GM18907 (cell line): Measurements from ENCODE around the gene NRP1.
"Not testable (repeated sequence)": the region's sequence is repeated elsewhere in the genome, so short reads cannot be mapped to it uniquely, and the experiment has no call there.

Experiments used
- ATAC-seq: cut with Tn5 transposase; IDR thresholded peaks from one replicate; pipeline ENCODE4 v1.9.1; 2021; ENCODE audit warnings: mild to moderate bottlenecking, moderate library complexity; ENCODE audit not compliant: unreplicated experiment

NRP1 gene

DNA sequence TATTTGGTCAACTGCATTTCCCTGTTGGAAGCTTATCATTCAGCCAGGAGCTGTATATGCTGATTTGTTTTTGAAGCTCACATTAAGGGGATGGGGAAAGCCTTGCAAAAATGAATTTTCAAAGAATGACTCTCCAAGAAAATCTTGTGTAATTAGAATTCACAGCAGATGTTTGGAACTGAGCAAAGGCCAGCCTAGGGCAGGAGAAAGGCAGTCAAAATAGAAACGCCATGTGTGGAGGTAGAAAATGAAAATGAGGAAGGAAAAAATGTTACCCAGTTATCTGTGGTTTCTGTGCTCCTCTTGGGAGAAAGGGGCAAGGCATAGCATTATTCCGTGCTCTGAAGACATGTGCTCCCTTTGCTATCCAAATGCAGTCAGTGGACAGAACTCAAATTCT is 93.5 kb downstream of the NRP1 start:
- ATAC-seq, result no peak

GRCh38 chr10:33240258-33240657 is 94.2 kb downstream of the NRP1 start:
- ATAC-seq, result no peak

- ATAC-seq, result no peak
Measured at GRCh38 chr10:33239257-33239656, 95.2 kb downstream of the NRP1 start.

DNA sequence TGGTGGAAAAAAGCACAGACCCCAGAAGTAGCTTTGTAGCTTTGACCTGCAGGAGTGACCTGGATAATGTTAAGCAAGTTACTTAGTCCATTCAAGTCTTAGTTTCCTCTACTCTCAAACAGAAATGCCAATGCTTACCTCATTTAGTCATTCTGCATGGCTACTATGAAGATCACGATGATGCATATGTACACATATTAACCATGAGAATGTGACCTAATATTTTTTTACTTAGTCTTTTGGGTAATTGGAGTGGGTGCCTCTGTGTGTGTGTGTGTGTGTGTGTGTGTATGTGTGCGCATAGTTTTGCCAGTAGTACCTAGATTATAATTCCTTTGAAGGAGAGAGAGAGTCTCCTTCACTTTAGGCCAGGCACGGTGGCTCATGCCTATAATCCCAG is 95.8 kb downstream of the NRP1 start:
- ATAC-seq, result no peak

GRCh38 chr10:33237736-33238624 is 96.5 kb downstream of the NRP1 start:
- no peak for ATAC-seq

DNA sequence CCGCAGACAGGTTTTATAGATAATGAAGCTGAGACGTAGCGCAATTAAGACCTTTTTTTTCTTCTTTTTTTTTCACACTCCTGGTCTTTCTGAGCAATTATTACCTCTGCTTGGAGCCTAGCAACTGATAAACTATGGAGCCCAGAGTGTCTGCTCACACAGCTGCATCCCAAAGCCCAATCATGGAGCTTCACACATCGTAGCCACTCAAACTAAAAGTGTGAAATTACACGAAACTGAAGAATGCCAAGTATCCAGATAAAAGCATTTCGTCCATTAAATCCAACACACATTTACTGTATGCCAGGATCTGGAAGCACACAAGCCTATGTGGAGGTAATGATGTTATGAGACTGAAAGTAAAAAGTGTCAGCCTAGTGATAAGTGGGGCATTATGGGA is 97.6 kb downstream of the NRP1 start:
- ATAC-seq, result no peak

DNA sequence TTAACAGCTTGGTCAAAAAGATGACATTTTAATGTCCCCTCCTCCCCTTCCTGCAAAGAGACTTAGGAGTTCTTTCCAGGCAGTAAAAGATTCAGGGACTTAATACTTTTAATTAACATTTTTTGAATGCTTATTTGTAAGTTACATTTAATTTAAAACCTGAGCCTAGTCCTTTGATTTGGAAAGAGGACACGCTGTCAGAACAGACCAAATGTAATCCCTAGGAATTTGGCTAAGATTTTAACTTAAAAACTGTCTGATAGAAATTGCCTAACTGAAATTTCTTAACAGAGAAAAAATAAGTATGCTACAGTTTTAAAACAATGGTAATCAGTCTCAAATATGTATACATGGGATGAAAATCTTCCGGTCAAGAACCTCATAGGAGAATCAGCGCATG is 98.5 kb downstream of the NRP1 start:
- no peak for ATAC-seq

GRCh38 chr10:33235251-33235884 is 99.1 kb downstream of the NRP1 start:
- ATAC-seq, result no peak

- no peak for ATAC-seq
Measured at GRCh38 chr10:33234831-33235237, 99.6 kb downstream of the NRP1 start.

DNA sequence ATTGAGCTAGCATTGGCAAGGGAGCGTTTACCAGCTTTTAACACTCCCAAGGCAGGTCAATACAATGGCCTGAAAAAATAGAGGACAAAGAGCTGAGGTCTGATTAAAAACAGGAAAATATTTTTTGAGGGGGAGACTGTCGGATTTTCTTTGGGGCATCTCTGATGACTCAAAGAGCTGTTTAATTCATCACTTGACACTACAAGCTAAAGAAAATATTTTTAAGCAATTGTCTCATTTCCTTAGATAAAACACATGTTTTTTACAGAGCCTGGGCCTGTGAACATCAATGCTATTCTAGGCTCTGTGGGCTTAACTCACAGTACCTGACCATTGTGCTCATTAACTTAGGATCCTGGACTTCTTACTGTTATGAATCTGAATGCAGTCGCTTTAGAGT is 100.8 kb downstream of the NRP1 start:
- ATAC-seq, result no peak

- no peak for ATAC-seq
Measured at GRCh38 chr10:33233221-33233620, 101.2 kb downstream of the NRP1 start.

DNA sequence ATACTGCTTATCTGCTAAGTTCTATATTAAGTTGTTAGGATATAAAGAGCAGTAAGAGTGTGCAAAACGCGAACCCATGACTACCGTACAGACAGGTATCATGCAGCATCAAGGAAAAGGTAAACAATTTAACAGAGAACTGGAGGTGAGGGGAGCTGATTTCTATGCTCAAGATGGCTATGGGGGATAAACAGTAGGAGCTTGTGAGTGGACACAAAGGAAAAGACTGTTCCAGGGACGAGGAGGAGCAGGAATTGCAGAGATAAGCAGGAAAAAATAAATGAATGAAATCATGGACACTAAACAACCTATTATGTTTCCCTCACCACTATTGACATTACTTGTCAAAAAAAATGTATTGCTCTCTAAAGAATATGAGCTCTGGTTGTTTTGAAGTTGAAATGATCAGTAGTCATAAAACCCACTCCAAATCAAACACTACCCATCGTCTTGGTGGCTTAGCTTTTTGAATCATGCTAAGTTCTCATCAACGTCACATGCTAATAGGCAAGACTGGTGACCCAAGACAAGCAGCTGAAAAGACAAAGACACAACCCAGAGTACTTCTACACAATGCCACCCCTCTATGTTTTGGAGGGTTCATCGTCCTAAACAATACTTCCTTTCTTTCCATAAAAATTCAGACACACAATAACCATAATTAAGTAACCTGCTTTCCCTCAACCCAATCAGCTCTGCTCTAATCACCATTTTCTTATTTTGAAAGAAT is 102.7 kb downstream of the NRP1 start:
- no peak for ATAC-seq

- no peak for ATAC-seq
Measured at GRCh38 chr10:33229949-33230267, 104.6 kb downstream of the NRP1 start.

DNA sequence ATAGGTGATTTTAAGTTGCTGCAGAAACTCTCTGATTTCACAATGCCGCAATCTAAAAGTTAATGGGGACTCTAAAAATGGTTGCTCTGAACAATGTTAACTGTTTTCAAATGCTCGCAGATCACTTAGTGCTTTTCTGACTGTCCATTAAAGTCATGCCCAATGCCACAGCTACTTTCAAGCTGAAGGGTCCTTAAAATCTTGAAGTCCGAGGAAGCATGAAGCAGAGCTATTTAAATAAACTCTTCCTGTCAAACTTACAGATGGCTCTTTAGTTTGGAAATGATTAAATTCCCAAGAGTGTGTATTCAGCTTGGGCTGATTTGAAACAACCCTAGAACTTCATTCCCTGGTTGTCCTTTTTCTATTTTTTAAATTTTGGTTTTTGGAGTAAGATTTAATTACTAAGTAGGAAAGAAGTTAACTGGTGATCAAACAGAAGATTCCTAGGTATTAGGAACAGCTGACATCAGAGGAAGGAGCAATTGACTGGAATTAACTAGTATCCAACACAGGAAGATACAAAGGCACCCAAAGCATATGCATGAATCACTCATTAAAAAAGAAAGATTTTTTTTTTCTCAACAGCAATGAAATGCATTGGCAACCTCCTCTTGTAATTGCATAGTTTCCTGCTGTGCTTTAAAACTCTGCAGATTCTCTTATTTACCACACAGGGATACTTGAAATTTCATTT is 105.1 kb downstream of the NRP1 start:
- no peak for ATAC-seq

DNA sequence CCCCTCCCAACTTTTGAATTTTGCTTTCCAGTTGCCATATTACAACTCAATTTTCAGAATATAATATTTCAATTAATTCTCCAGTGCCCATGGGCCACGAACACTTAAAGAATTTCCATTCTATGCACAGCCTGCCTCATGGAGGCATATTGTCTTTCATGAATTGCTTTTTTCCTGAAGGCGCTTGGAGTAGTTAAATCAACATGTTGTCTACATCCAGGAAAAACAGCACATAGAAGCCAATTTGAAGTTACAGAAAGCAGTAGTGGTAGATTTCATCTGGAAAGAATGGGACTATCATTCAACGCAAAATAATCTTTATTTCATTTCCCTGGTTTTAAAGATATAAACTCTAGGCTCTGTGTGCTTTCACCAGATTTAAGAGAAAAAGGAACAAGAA is 106.0 kb downstream of the NRP1 start:
- no peak for ATAC-seq

GRCh38 chr10:33227489-33227888 is 107.0 kb downstream of the NRP1 start:
- no peak for ATAC-seq

GRCh38 chr10:33224251-33224965 is 110.1 kb downstream of the NRP1 start:
- no peak for ATAC-seq

GRCh38 chr10:33223326-33224000 is 111.0 kb downstream of the NRP1 start:
- ATAC-seq, result no peak

- not testable (repeated sequence) for ATAC-seq
Measured at GRCh38 chr10:33222304-33222703, 112.2 kb downstream of the NRP1 start.

DNA sequence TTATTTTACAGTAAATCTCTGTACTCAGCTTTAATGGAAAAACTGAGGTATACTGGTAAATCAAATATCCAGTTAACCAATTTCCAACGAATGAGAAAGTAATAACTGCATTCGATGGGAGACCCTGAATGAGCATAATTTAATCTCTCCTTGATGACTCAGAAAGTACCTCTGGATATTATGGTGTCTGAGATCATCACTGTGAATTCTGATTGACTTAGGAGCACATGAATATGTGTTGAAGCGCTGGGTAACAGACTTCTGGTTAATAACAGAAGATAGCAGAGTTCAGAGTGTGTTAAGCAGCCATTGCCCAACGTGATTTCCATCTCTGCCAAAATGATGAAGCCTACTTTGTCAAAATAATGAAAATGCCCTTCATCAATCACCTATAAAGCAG is 116.6 kb downstream of the NRP1 start:
- ATAC-seq, result no peak
